ENCODE data around the gene ZNF853.

Gene ZNF853

GRCh38 chr7:6588566-6588965 is 26.8 kb upstream of the ZNF853 start:
- Histone ChIP-seq H4K20me1 (ENCODE audit: insufficient read depth, low read length) (peaks cover 16% of the 10 kb centered on the region; the same call in 1 of the 2 replicates), H3K9ac (ENCODE audit: low read depth, low read length) (no peak overlapping the region), H3K36me3 (ENCODE audit: insufficient read depth, low read length) (peaks cover 62% of the 10 kb centered on the region)

GRCh38 chr7:6589151-6589828 is 26.1 kb upstream of the ZNF853 start:
- Histone ChIP-seq H3K4me2 (ENCODE audit: insufficient read depth, low read length) (peak overlapping the region; percentile 76), H3K27ac (ENCODE audit: low read length) (peak overlapping the region; percentile 36), H4K20me1 (ENCODE audit: insufficient read depth, low read length) (peaks cover 16% of the 10 kb centered on the region; the same call in 1 of the 2 replicates), H3K27me3 (ENCODE audit: insufficient read depth, low read length, poor library complexity) (no peaks in the 10 kb centered on the region), H3K36me3 (ENCODE audit: insufficient read depth, low read length) (peaks cover 62% of the 10 kb centered on the region), H3K9ac (ENCODE audit: low read depth, low read length) (peak overlapping the region; percentile 92), H2AFZ (ENCODE audit: low read depth, low read length) (peak overlapping the region; percentile 74), H3K4me3 (ENCODE audit: low read depth in 1 of 2, low read length in 2 of 2) (peak overlapping the region in 1 of 2 experiments; percentile 99; a peak in 2 of 4 replicates), H3K9me3 (ENCODE audit: insufficient read depth, low read length, severe bottlenecking) (no peaks in the 10 kb centered on the region), H3K79me2 (ENCODE audit: insufficient read depth, low read length) (peaks cover 33% of the 10 kb centered on the region), H3K4me1 (ENCODE audit: insufficient read depth, low read length) (peaks cover 29% of the 10 kb centered on the region)
- no peak for DNase-seq
- no peak for ATAC-seq (ENCODE audit: insufficient read depth, low read depth)
- TF ChIP-seq EZH2 (IDR thresholded peaks at IDR 0.05; ENCODE audit: borderline replicate concordance, low read depth, low read length, severe bottlenecking) = no peak
- no peak for TF ChIP-seq CTCF (IDR thresholded peaks at IDR 0.05; ENCODE audit: borderline replicate concordance, extremely low read depth, low read length, poor library complexity, severe bottlenecking)

More at GRCh38 chr7:6588566-6588965, 26.8 kb upstream of the ZNF853 start:
- H3K27ac ChIP-seq (ENCODE audit: low read length) = no peak overlapping the region
- H3K79me2 ChIP-seq (ENCODE audit: insufficient read depth, low read length) = peaks cover 32% of the 10 kb centered on the region
- no peak overlapping the region for H3K4me2 ChIP-seq (ENCODE audit: insufficient read depth, low read length)
- peaks cover 29% of the 10 kb centered on the region for H3K4me1 ChIP-seq (ENCODE audit: insufficient read depth, low read length)
- no peaks in the 10 kb centered on the region for H3K9me3 ChIP-seq (ENCODE audit: insufficient read depth, low read length, severe bottlenecking)
- no peak overlapping the region for H2AFZ ChIP-seq (ENCODE audit: low read depth, low read length)
- DNase-seq = no peak
- ATAC-seq (ENCODE audit: insufficient read depth, low read depth) = no peak
- TF ChIP-seq EZH2 (IDR thresholded peaks at IDR 0.05; ENCODE audit: borderline replicate concordance, low read depth, low read length, severe bottlenecking) = no peak
- TF ChIP-seq CTCF (IDR thresholded peaks at IDR 0.05; ENCODE audit: borderline replicate concordance, extremely low read depth, low read length, poor library complexity, severe bottlenecking) = no peak
- no peaks in the 10 kb centered on the region for H3K27me3 ChIP-seq (ENCODE audit: insufficient read depth, low read length, poor library complexity)
- H3K4me3 ChIP-seq (ENCODE audit: low read depth in 1 of 2, low read length in 2 of 2) = no peak overlapping the region

- Histone ChIP-seq H3K4me2 (ENCODE audit: insufficient read depth, low read length) (peak within 1 kb of the TSS; percentile 76), H3K9ac (ENCODE audit: low read depth, low read length) (peak within 1 kb of the TSS; percentile 92), H3K36me3 (ENCODE audit: insufficient read depth, low read length) (peaks cover 62% of the 10 kb centered on the region), H4K20me1 (ENCODE audit: insufficient read depth, low read length) (peaks cover 18% of the 10 kb centered on the region; the same call in 1 of the 2 replicates), H3K79me2 (ENCODE audit: insufficient read depth, low read length) (peaks cover 37% of the 10 kb centered on the region), H3K27me3 (ENCODE audit: insufficient read depth, low read length, poor library complexity) (no peaks in the 10 kb centered on the region), H3K9me3 (ENCODE audit: insufficient read depth, low read length, severe bottlenecking) (no peaks in the 10 kb centered on the region), H3K4me1 (ENCODE audit: insufficient read depth, low read length) (peaks cover 29% of the 10 kb centered on the region), H3K27ac (ENCODE audit: low read length) (peak within 1 kb of the TSS; percentile 90), H3K4me3 (ENCODE audit: low read depth in 1 of 2, low read length in 2 of 2) (peak within 1 kb of the TSS; percentile 76 to 99), H2AFZ (ENCODE audit: low read depth, low read length) (peak within 1 kb of the TSS; percentile 96)
- peak; percentile 86 for ATAC-seq (ENCODE audit: insufficient read depth, low read depth)
- DNase-seq = peak; percentile 80
- TF ChIP-seq EZH2 (IDR thresholded peaks at IDR 0.05; ENCODE audit: borderline replicate concordance, low read depth, low read length, severe bottlenecking) (no peak), CTCF (IDR thresholded peaks at IDR 0.05; ENCODE audit: borderline replicate concordance, extremely low read depth, low read length, poor library complexity, severe bottlenecking) (peak; percentile 83)
Measured at GRCh38 chr7:6589829-6590644, 25.4 kb upstream of the ZNF853 start, which contains the start of gene INTS15. Gene INTS15, plus strand, starts transcription at chr7:6590021. Its CDS starts 263 bp downstream, at chr7:6590284.

All from DND-41 (cell line).